H54 (cell line): ENCODE results near the gene CD7.

Experiments used
- DNase-seq: peaks from one replicate; pipeline ENCODE4 v3.0.0; 2011; ENCODE audit warnings: low spot score, mixed read lengths; ENCODE audit not compliant: insufficient read length
- FAIRE-seq: peaks from 3 replicates; lab custom pipeline; 2011; peaks lifted over from hg19 to GRCh38; lab: Jason Lieb, UNC
- POLR2A ChIP-seq: IDR thresholded peaks from 2 replicates; pipeline ENCODE4 v1.6.1; 2011; ENCODE audit warnings: low read depth, mild to moderate bottlenecking, low read length

Gene CD7

GRCh38 chr17:82304826-82305726 is 12.3 kb downstream of the CD7 start:
- DNase-seq (no peak), FAIRE-seq (no peak)
- TF ChIP-seq POLR2A, result no peak

GRCh38 chr17:82303944-82304808 is 13.2 kb downstream of the CD7 start:
- DNase-seq (no peak), FAIRE-seq (no peak)
- no peak for TF ChIP-seq POLR2A

- DNase-seq (no peak), FAIRE-seq (no peak)
- no peak for TF ChIP-seq POLR2A
Observed at GRCh38 chr17:82302991-82303943, 14.1 kb downstream of the CD7 start.

DNA sequence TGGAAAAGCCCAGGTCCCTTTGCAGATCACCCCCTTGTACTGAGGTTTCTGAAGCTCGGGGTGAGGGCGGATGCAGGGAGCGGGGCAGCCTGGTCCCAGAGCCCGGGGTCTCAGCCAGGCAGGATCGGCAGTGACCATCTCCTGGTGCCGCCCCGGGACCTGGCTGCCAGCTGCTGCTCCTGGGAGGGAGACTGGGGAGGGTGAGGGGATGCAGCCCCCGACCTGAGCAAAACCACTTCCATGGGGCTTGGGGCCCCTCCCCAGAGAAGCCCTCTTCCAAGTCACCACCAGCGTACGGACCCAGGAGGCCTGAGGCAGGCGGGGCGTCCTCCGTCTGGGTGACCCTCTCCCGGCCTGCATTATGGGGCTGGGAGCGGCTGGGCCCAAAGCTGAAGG is 14.8 kb downstream of the CD7 start:
- TF ChIP-seq POLR2A, result no peak
- FAIRE-seq, result no peak
- DNase-seq, result no peak

GRCh38 chr17:82301916-82302567 is 15.4 kb downstream of the CD7 start:
- TF ChIP-seq POLR2A, result no peak
- DNase-seq, result no peak
- FAIRE-seq, result no peak

DNA sequence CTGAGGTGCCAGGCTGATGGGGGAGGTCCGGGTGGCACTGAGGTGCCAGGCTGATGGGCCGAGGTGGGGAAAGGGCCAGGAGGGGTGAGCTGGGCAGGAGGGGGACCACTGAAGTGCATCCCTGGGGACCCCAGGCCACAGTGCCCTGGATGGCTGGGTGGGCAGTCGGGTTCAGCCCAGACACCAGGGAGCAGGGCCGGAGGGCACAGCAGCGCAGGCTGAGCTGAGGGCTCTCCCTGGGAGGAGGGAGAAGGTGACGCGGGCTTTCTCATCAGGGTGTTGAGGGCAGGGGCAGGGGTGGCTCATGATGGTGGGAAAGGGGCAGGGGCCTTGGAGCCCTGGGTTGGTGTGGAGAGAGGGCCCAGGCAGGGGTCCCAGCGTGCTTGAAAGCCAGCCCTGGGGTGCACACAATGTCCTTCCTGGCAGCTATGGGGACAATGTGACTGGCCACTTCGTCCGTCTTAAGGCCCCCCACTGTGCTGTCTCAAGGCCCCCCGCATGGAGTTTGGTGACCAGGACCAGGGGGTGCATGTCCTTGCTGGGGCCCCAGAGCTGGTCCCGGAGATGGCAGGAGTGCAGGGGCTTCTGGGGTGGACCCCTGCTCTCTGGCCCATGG is 16.0 kb downstream of the CD7 start:
- FAIRE-seq (no peak), DNase-seq (no peak)
- TF ChIP-seq POLR2A, result no peak

DNA sequence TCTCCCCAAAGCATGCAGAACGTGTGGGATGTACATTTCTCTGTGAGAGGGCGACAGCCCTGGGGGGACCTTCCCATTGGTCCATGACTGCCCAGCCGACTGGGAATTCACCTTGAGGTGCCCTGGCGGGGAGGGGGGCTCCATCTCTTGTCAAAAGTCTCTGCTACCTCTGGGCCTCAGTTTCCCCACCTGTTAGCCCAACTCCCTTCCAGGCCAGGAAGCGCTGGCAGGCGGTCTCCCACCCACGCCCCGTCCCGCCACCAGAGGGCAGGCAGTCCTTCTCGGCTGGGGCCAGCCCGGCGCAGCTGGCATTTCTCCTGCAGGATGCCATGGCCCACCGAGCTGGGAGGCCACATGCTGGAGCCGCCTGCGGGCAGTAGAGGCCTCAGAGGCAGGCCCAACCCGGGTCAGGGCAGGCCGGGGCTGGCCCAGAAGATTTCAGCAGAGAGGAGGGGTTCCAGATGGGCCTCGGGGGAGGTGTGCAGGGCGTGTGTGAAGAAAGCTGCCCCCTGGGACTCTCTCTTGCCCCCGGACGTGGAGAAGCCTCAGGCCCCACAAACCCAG is 16.6 kb downstream of the CD7 start:
- no peak for DNase-seq
- no peak for TF ChIP-seq POLR2A
- FAIRE-seq, result no peak

DNA sequence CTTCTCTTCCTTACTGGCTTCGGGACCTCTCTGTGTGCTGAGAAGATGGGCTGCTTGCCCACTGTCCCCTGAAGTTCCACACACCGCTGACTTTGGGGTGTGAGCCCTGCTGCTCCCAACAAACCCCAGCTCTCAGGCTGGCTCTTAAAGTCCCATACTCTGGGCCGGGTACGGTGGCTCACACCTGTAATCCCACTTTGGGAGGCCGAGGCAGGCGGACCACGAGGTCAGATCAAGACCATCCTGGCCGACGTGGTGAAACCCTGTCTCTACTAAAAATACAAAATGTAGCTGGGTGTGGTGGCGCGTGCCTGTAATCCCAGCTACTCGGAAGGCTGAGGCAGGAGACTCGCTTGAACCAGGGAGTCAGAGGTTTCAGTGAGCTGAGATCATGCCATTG is 17.2 kb downstream of the CD7 start:
- DNase-seq, result no peak
- no peak for TF ChIP-seq POLR2A
- no peak for FAIRE-seq

- no peak for FAIRE-seq
- no peak for DNase-seq
- no peak for TF ChIP-seq POLR2A
Observed at GRCh38 chr17:82299452-82299851, 18.0 kb downstream of the CD7 start.

DNA sequence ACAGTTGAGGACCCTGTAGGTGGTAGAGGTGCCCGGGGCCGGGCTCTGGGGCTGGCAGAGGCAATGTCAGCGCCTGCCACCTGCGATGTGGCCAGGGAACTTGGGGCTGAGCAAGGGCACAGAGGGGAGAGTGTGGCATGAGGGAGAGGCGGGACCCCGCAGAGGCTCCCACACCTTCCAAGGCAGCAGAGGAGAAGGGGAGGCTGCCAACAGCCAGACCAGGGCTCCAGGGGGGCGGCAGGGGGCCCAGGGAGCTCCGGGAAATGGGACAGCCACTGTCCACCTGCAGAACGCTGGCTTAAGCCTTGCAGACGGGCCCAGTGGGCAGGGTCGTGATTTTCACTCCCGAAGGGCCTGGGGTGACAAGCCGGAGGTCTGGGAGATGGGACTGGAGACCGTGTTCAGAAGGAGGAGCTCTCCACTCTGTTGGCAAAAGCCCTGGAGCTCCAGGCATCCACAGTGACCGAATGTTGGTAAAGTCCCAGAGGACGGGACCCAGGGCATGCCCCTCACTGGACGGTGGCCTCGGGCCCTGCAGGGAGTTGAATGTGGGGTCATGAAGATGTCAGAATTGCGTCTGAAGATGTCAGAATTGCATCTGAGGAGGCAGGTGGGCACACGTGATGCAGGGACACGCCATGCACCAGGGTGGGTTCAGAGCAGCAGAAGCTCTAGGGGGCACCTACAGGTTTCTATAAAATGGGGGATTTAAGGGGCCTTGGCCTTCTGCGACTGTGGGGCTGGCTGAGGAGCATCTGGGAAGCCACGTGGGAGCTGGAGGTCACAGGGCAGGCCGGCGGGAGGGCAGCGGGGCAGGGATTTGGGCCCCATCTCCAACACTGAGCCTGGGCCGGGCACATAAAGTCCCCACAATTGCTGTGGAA is 18.6 kb downstream of the CD7 start:
- DNase-seq (no peak), FAIRE-seq (no peak)
- no peak for TF ChIP-seq POLR2A
